CD4-positive, alpha-beta T cell treated with Interleukin-10 for 1 hour (primary cell): Measurements from ENCODE around the gene SERPINE3.

Source experiments
- DNase-seq: peaks from one replicate; pipeline ENCODE4 v3.0.0-alpha.2; 2020

SERPINE3 gene

DNA sequence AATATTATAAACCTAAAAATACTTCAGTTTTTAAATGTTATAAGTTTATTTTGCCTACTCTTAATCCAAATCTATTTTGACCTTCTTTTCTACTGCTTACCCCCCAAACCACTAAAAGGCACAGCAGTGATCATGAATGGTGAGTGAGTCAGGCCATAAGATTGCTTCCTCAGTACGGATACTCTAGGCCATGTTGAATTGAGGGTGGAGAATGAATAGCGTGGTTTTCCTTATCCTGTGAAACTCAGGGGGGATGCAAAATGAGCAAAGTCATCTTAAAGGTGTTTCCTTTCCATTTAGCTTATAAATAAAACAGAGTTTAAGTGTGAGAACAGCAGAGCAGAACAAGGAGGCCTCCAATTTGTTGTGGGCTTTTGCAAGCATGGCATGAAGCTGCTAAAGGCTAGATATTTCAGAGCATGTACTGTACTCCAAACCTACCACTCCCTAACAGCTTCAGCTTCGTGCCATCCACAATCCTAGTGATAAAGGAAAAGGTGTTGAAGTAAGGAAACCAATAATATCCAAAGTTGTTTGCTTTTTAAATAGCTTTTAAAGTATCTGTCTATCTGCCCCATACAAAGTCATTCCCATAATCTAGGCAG is 25.0 kb downstream of the SERPINE3 start:
- no peak for DNase-seq

DNA sequence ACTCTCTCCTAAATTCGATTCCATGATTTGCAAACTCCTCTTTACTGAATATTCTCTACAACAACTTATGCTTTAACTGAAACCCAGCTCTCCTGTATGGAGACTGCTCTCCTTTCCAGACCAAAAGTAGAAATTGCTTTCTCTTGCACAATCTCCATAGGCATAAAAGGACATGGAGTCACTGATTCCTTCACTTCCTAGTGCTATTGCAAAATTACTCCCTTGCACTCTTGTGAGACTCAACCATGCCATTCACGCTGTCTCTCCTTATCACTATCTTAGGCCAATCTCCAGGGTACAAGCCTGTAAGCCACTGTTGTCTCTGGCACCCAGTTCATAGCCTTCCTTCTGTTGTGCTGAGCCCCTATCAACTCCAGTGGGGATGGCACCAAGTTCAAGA is 30.6 kb downstream of the SERPINE3 start:
- no peak for DNase-seq

DNA sequence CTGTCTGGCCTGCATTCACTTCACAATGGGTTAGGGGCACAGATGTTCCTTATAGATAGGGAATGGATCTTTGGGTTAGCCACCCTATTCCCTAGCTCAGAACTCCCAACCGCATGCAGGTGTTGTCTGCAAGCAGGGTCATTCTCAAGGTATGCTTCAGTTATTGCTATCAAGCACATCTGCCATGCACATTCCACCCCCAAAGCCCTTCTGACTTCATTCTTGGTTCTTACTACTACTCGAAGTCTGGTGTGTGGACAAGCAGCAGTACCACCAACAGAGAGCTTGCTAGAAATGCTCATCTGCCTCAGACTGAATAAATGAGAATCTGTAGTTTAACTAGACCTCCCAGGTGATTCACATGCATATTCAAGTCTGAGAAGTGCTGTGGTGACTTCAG is 31.3 kb downstream of the SERPINE3 start:
- DNase-seq = no peak

DNA sequence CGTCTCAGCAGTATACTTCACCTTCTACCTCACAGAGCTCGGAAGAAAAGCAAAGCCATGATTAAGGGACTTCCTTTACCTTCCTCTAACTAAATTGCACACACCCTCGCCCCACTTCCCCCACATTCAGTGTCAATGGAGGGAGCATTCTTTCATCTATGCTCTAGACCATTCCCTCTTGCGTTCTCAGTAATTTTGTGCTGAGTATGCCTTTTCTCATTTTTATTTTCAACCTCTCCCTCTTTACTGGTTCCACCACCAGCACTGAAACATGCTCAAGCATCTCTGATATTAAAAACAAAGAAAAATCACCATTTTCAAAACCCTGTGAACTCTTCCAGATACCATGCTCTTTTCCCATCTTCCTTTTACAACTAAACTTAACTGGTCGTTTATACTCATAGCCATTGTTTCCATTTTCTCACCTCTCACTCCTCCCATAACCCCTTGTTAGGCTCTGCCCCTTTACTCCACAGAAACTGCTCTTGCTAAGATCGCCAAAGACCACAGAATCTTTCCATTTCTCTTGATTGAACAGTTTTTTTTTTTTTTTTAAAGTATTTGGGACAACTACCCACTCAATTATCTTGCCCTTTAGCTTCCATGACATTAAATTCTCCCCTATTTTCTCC is 32.4 kb downstream of the SERPINE3 start:
- no peak for DNase-seq

GRCh38 chr13:51373451-51373850 is 34.0 kb downstream of the SERPINE3 start:
- DNase-seq = no peak

GRCh38 chr13:51380269-51380668 is 40.8 kb downstream of the SERPINE3 start:
- DNase-seq = no peak

DNA sequence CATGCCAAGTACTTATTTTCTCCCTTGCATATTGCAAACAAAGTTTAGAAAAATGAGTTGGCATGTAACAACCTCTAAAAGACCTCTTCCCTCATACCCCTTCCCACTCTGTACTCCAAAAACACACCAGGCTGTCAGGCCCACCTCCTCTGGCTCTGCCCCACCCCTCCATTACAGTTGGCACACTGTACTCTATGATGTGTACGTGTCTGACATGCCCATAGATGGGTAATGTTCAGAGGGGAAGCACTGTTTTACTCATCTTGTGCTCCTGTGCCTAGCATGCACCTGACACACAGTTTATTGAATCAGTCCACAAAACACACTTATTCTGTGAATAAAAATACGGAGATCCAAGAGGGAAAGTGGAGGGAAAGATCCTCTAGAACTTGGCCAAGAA is 45.6 kb downstream of the SERPINE3 start:
- no peak for DNase-seq

DNA sequence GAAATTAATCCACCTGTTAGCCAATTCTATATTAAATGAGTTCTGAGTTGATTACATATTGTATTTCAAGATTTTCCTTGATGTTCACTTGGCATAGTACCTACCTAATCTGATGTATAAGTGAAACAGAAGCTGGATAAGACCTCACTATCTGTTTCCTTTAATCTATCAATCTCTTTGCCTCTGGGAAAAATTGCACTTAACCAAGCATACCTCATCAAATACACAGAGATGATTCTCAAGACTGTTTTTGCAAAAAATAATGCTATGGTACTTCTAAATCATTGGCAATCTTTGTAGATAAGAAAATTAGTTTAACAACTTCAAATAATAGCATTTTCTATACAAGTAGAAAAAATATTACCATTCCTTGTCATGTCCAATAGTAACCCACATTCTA is 55.2 kb downstream of the SERPINE3 start:
- DNase-seq = no peak

GRCh38 chr13:51396352-51396751 is 56.9 kb downstream of the SERPINE3 start:
- no peak for DNase-seq

GRCh38 chr13:51397262-51397941 is 57.9 kb downstream of the SERPINE3 start:
- no peak for DNase-seq

GRCh38 chr13:51405176-51405575 is 65.7 kb downstream of the SERPINE3 start:
- DNase-seq = no peak

GRCh38 chr13:51412431-51412830 is 72.9 kb downstream of the SERPINE3 start:
- no peak for DNase-seq
